GM18511 (cell line): ENCODE data around the gene NUP133.
A peak's percentile ranks its signal among the peaks of the same experiment; 100 is the strongest.
"Not testable (repeated sequence)": the region's sequence is repeated elsewhere in the genome, so short reads cannot be mapped to it uniquely, and the experiment has no call there.

Experiments
- ATAC-seq: cut with Tn5 transposase; IDR thresholded peaks from one replicate; pipeline ENCODE4 v1.9.1; 2021; ENCODE audit warnings: mild to moderate bottlenecking, moderate library complexity; ENCODE audit not compliant: unreplicated experiment

Gene NUP133

GRCh38 chr1:229511201-229511600 is 3.1 kb upstream of the NUP133 start:
- not testable (repeated sequence) for ATAC-seq

GRCh38 chr1:229509576-229509975 is 1.4 kb upstream of the NUP133 start:
- no peak for ATAC-seq

- ATAC-seq, result no peak
Observed at GRCh38 chr1:229508823-229509337, 739 bp upstream of the NUP133 start.

GRCh38 chr1:229507502-229507901 is 639 bp downstream of the NUP133 start:
- peak; percentile 9 for ATAC-seq

- ATAC-seq, result no peak
Observed at GRCh38 chr1:229506633-229507032, 1.5 kb downstream of the NUP133 start.

GRCh38 chr1:229495782-229496181 is 12.4 kb downstream of the NUP133 start:
- no peak for ATAC-seq

GRCh38 chr1:229487181-229487580 is 21.0 kb downstream of the NUP133 start:
- ATAC-seq, result no peak

GRCh38 chr1:229485318-229485717 is 22.8 kb downstream of the NUP133 start:
- no peak for ATAC-seq

GRCh38 chr1:229482511-229482910 is 25.6 kb downstream of the NUP133 start:
- ATAC-seq, result no peak

- ATAC-seq, result no peak
Observed at GRCh38 chr1:229480495-229480894, 27.6 kb downstream of the NUP133 start.

GRCh38 chr1:229479660-229480399 is 28.3 kb downstream of the NUP133 start:
- ATAC-seq, result peak; percentile 84

GRCh38 chr1:229478852-229479251 is 29.3 kb downstream of the NUP133 start:
- ATAC-seq, result peak; percentile 73

GRCh38 chr1:229475859-229476258 is 32.3 kb downstream of the NUP133 start:
- not testable (repeated sequence) for ATAC-seq

- no peak for ATAC-seq
Observed at GRCh38 chr1:229474509-229474908, 33.6 kb downstream of the NUP133 start.

- ATAC-seq, result no peak
Observed at GRCh38 chr1:229471175-229471574, 37.0 kb downstream of the NUP133 start.

- no peak for ATAC-seq
Observed at GRCh38 chr1:229470406-229471043, 37.6 kb downstream of the NUP133 start.

GRCh38 chr1:229466887-229467286 is 41.3 kb downstream of the NUP133 start:
- ATAC-seq, result no peak

- ATAC-seq, result no peak
Observed at GRCh38 chr1:229464672-229465071, 43.5 kb downstream of the NUP133 start.

GRCh38 chr1:229461032-229461668 is 47.0 kb downstream of the NUP133 start:
- ATAC-seq, result no peak

GRCh38 chr1:229459815-229460214 is 48.3 kb downstream of the NUP133 start:
- no peak for ATAC-seq

GRCh38 chr1:229457436-229457835 is 50.7 kb downstream of the NUP133 start:
- no peak for ATAC-seq

- no peak for ATAC-seq
Observed at GRCh38 chr1:229456016-229456415, 52.1 kb downstream of the NUP133 start.
